ENCODE data around the gene SORCS1. TPM values are rescaled to one million over a fixed set of nuclear protein-coding genes. Genes with fewer than 3 reads are reported as not detected.

Gene SORCS1
- total and polyA plus RNA-seq, 2 donors (not counting 1 experiment from before 2014, with no cell fraction given) = under 0.01 to 0.01 TPM

- Histone ChIP-seq H3K4me3 (replicated peaks in 1 of 4; ENCODE audit: control extremely low read depth in 1 of 4, insufficient read depth in 1 of 4, low read depth in 3 of 4, low read length in 4 of 4) (no peak overlapping the region), H3K4me2 (ENCODE audit: extremely low read depth, insufficient read depth, low read length) (no peak overlapping the region), H2AFZ (ENCODE audit: low read length) (no peak overlapping the region), H3K27me3 (ENCODE audit: control insufficient read depth, insufficient read depth, low read length) (no peaks in the 10 kb centered on the region), H3K79me2 (ENCODE audit: control insufficient read depth, insufficient read depth, low read length) (no peaks in the 10 kb centered on the region), H3K9ac (ENCODE audit: insufficient read depth, low read length) (no peak overlapping the region), H3K27ac (ENCODE audit: insufficient read depth, low read length) (no peak overlapping the region), H3K36me3 (ENCODE audit: control insufficient read depth, insufficient read depth, low read length) (no peaks in the 10 kb centered on the region), H3K9me3 (ENCODE audit: control insufficient read depth, insufficient read depth, low read depth, low read length) (no peaks in the 10 kb centered on the region), H4K20me1 (ENCODE audit: control insufficient read depth, extremely low read depth, insufficient read depth, low read length) (no peaks in the 10 kb centered on the region), H3K4me1 (ENCODE audit: control insufficient read depth, extremely low read depth, insufficient read depth, low read length) (no peaks in the 10 kb centered on the region)
- no peak for DNase-seq (ENCODE audit: low read depth in 2 of 2)
- TF ChIP-seq, protein P1, sequence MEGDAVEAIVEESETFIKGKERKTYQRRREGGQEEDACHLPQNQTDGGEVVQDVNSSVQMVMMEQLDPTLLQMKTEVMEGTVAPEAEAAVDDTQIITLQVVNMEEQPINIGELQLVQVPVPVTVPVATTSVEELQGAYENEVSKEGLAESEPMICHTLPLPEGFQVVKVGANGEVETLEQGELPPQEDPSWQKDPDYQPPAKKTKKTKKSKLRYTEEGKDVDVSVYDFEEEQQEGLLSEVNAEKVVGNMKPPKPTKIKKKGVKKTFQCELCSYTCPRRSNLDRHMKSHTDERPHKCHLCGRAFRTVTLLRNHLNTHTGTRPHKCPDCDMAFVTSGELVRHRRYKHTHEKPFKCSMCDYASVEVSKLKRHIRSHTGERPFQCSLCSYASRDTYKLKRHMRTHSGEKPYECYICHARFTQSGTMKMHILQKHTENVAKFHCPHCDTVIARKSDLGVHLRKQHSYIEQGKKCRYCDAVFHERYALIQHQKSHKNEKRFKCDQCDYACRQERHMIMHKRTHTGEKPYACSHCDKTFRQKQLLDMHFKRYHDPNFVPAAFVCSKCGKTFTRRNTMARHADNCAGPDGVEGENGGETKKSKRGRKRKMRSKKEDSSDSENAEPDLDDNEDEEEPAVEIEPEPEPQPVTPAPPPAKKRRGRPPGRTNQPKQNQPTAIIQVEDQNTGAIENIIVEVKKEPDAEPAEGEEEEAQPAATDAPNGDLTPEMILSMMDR (conservative IDR thresholded peaks at IDR 0.05 in 1 of 2, IDR thresholded peaks at IDR 0.05 in 1 of 2; ENCODE audit: low read depth in 1 of 2, low read length in 2 of 2) = peak in 1 of 2 donors; percentile 1
- TF ChIP-seq EZH2 (IDR thresholded peaks at IDR 0.05; ENCODE audit: low read length, missing control alignments) = no peak
Measured at GRCh38 chr10:106555599-106555998, 608.9 kb downstream of the SORCS1 start.

- Histone ChIP-seq H3K79me2 (ENCODE audit: control insufficient read depth, insufficient read depth, low read length) (no peaks in the 10 kb centered on the region), H3K9me3 (ENCODE audit: control insufficient read depth, insufficient read depth, low read depth, low read length) (no peaks in the 10 kb centered on the region), H3K4me1 (ENCODE audit: control insufficient read depth, extremely low read depth, insufficient read depth, low read length) (no peaks in the 10 kb centered on the region), H4K20me1 (ENCODE audit: control insufficient read depth, extremely low read depth, insufficient read depth, low read length) (no peaks in the 10 kb centered on the region), H3K4me2 (ENCODE audit: extremely low read depth, insufficient read depth, low read length) (no peak overlapping the region), H3K9ac (ENCODE audit: insufficient read depth, low read length) (no peak overlapping the region), H3K4me3 (replicated peaks in 1 of 4; ENCODE audit: control extremely low read depth in 1 of 4, insufficient read depth in 1 of 4, low read depth in 3 of 4, low read length in 4 of 4) (no peak overlapping the region), H3K36me3 (ENCODE audit: control insufficient read depth, insufficient read depth, low read length) (no peaks in the 10 kb centered on the region), H3K27me3 (ENCODE audit: control insufficient read depth, insufficient read depth, low read length) (no peaks in the 10 kb centered on the region), H3K27ac (ENCODE audit: insufficient read depth, low read length) (no peak overlapping the region), H2AFZ (ENCODE audit: low read length) (no peak overlapping the region)
- TF ChIP-seq EZH2 (IDR thresholded peaks at IDR 0.05; ENCODE audit: low read length, missing control alignments) = no peak
- TF ChIP-seq, protein P1 (conservative IDR thresholded peaks at IDR 0.05 in 1 of 2, IDR thresholded peaks at IDR 0.05 in 1 of 2; ENCODE audit: low read depth in 1 of 2, low read length in 2 of 2) = no peak
- no peak for DNase-seq (ENCODE audit: low read depth in 2 of 2)
Measured at GRCh38 chr10:106551501-106552062, 612.9 kb downstream of the SORCS1 start.

DNA sequence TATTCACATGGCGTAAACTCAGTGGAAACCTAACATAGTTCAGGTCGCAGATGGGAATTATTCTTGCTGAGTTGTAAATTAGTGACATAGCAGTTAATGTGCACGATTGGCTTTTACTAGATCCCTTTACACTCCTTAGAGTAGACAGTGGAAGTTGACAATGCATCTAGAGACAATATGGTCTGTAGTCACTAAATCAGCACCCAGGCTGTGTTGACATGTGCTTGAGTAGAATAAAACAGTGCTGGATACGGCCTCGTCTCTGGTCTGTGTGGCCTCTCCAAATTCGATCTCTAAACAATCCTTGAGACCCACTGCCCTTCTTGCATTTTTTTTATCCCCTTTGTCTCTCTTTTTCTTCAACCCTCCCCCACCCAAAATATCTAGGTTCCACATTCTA, 615.7 kb downstream of the SORCS1 start:
- H3K27ac ChIP-seq (ENCODE audit: insufficient read depth, low read length) = no peak overlapping the region
- no peaks in the 10 kb centered on the region for H3K4me1 ChIP-seq (ENCODE audit: control insufficient read depth, extremely low read depth, insufficient read depth, low read length)
- no peak overlapping the region for H3K4me2 ChIP-seq (ENCODE audit: extremely low read depth, insufficient read depth, low read length)
- no peaks in the 10 kb centered on the region for H3K79me2 ChIP-seq (ENCODE audit: control insufficient read depth, insufficient read depth, low read length)
- H2AFZ ChIP-seq (ENCODE audit: low read length) = no peak overlapping the region
- H3K36me3 ChIP-seq (ENCODE audit: control insufficient read depth, insufficient read depth, low read length) = no peaks in the 10 kb centered on the region
- H3K27me3 ChIP-seq (ENCODE audit: control insufficient read depth, insufficient read depth, low read length) = no peaks in the 10 kb centered on the region
- no peak overlapping the region for H3K4me3 ChIP-seq (replicated peaks in 1 of 4; ENCODE audit: control extremely low read depth in 1 of 4, insufficient read depth in 1 of 4, low read depth in 3 of 4, low read length in 4 of 4)
- DNase-seq (ENCODE audit: low read depth in 2 of 2) = no peak
- H3K9me3 ChIP-seq (ENCODE audit: control insufficient read depth, insufficient read depth, low read depth, low read length) = no peaks in the 10 kb centered on the region
- H4K20me1 ChIP-seq (ENCODE audit: control insufficient read depth, extremely low read depth, insufficient read depth, low read length) = no peaks in the 10 kb centered on the region
- H3K9ac ChIP-seq (ENCODE audit: insufficient read depth, low read length) = no peak overlapping the region
- TF ChIP-seq EZH2 (IDR thresholded peaks at IDR 0.05; ENCODE audit: low read length, missing control alignments) = no peak
- TF ChIP-seq, protein P1 (conservative IDR thresholded peaks at IDR 0.05 in 1 of 2, IDR thresholded peaks at IDR 0.05 in 1 of 2; ENCODE audit: low read depth in 1 of 2, low read length in 2 of 2) = no peak
